ENCODE measurements around the gene SETSIP.

GRCh38 chr1:92037400-92037799, 37.8 kb downstream of the SETSIP start:
- TF ChIP-seq EZH2 (IDR thresholded peaks at IDR 0.05; ENCODE audit: low read length, missing control alignments) (no peak), CTCF (conservative IDR thresholded peaks at IDR 0.05 in 1 of 2, IDR thresholded peaks at IDR 0.05 in 1 of 2; ENCODE audit: low read depth in 1 of 2, low read length in 2 of 2) (no peak)
